ENCODE measurements around the gene PTPRD. TPM values are rescaled to one million over a fixed set of nuclear protein-coding genes. Genes with fewer than 3 reads are reported as not detected.

Gene PTPRD
- total RNA-seq, 2 experiments from 2014 or later = 0.03 TPM; not detected in 1

- Histone ChIP-seq H3K27ac (ENCODE audit: low read depth, low read length, poor library complexity, severe bottlenecking) (no peak overlapping the region), H3K9me2 (ENCODE audit: insufficient read depth, low read length) (no peaks in the 10 kb centered on the region), H3K36me3 (ENCODE audit: insufficient read depth, low read length) (no peaks in the 10 kb centered on the region), H2AFZ (ENCODE audit: low read length) (no peak overlapping the region), H4K20me1 (ENCODE audit: insufficient read depth, low read length) (no peaks in the 10 kb centered on the region), H3K79me2 (ENCODE audit: insufficient read depth, low read depth, low read length) (no peaks in the 10 kb centered on the region), H3K4me3 (ENCODE audit: low read depth, low read length, poor library complexity, severe bottlenecking) (no peak overlapping the region), H3K4me2 (ENCODE audit: low read length) (no peak overlapping the region), H3K9me3 (ENCODE audit: low read length) (no peaks in the 10 kb centered on the region), H3K4me1 (ENCODE audit: insufficient read depth, low read length, poor library complexity, severe bottlenecking) (no peaks in the 10 kb centered on the region)
- POLR2A ChIA-PET = interaction anchor here (0.6 kb wide), 1 partner anchor 547 kb away, joined by 5 read pairs; no protein-coding TSS in a partner anchor
- no TSS peak for BruUV-seq (replicated peaks)
- DNase-seq (ENCODE audit: low spot score) = no peak
- no peak for TF ChIP-seq EZH2phosphoT487 (IDR thresholded peaks at IDR 0.05; ENCODE audit: borderline replicate concordance, low read depth, low read length)
- TF ChIP-seq CTCF (conservative IDR thresholded peaks at IDR 0.05; ENCODE audit: low read length) = no peak
- CTCF ChIA-PET (ENCODE audit: unreplicated experiment) = no interaction called here
- intact Hi-C loops (cut with micrococcal nuclease; ENCODE audit: unreplicated experiment) = no loop called here
Measured at GRCh38 chr9:9521033-9521779, 1091.6 kb downstream of the PTPRD start.

- Histone ChIP-seq H3K9me2 (ENCODE audit: insufficient read depth, low read length) (no peaks in the 10 kb centered on the region), H3K4me1 (ENCODE audit: insufficient read depth, low read length, poor library complexity, severe bottlenecking) (no peaks in the 10 kb centered on the region), H3K4me2 (ENCODE audit: low read length) (no peak overlapping the region), H3K4me3 (ENCODE audit: low read depth, low read length, poor library complexity, severe bottlenecking) (no peak overlapping the region), H4K20me1 (ENCODE audit: insufficient read depth, low read length) (no peaks in the 10 kb centered on the region), H3K36me3 (ENCODE audit: insufficient read depth, low read length) (no peaks in the 10 kb centered on the region), H2AFZ (ENCODE audit: low read length) (no peak overlapping the region), H3K27ac (ENCODE audit: low read depth, low read length, poor library complexity, severe bottlenecking) (no peak overlapping the region), H3K9me3 (ENCODE audit: low read length) (no peaks in the 10 kb centered on the region), H3K79me2 (ENCODE audit: insufficient read depth, low read depth, low read length) (no peaks in the 10 kb centered on the region)
- no peak for DNase-seq (ENCODE audit: low spot score)
- TF ChIP-seq EZH2phosphoT487 (IDR thresholded peaks at IDR 0.05; ENCODE audit: borderline replicate concordance, low read depth, low read length) (no peak), CTCF (conservative IDR thresholded peaks at IDR 0.05; ENCODE audit: low read length) (no peak)
- POLR2A ChIA-PET = no interaction called here
- intact Hi-C loops (cut with micrococcal nuclease; ENCODE audit: unreplicated experiment) = no loop called here
- no TSS peak for BruUV-seq (replicated peaks)
- CTCF ChIA-PET (ENCODE audit: unreplicated experiment) = no interaction called here
Measured at GRCh38 chr9:9504869-9505268, 1107.9 kb downstream of the PTPRD start.

GRCh38 chr9:9499546-9499945 lies 1113.3 kb downstream of the PTPRD start:
- POLR2A ChIA-PET = interaction anchor here (0.7 kb wide), 1 partner anchor 69 kb away, joined by 3 read pairs; no protein-coding TSS in a partner anchor
- Histone ChIP-seq H2AFZ (ENCODE audit: low read length) (no peak overlapping the region), H3K9me3 (ENCODE audit: low read length) (0 out of 2 replicates have a peak, but pooled peaks cover 4% of the 10 kb centered on the region), H3K27ac (ENCODE audit: low read depth, low read length, poor library complexity, severe bottlenecking) (no peak overlapping the region), H3K4me1 (ENCODE audit: insufficient read depth, low read length, poor library complexity, severe bottlenecking) (no peaks in the 10 kb centered on the region), H3K4me2 (ENCODE audit: low read length) (no peak overlapping the region), H4K20me1 (ENCODE audit: insufficient read depth, low read length) (no peaks in the 10 kb centered on the region), H3K36me3 (ENCODE audit: insufficient read depth, low read length) (no peaks in the 10 kb centered on the region), H3K79me2 (ENCODE audit: insufficient read depth, low read depth, low read length) (no peaks in the 10 kb centered on the region), H3K4me3 (ENCODE audit: low read depth, low read length, poor library complexity, severe bottlenecking) (no peak overlapping the region), H3K9me2 (ENCODE audit: insufficient read depth, low read length) (no peaks in the 10 kb centered on the region)
- no peak for DNase-seq (ENCODE audit: low spot score)
- no TSS peak for BruUV-seq (replicated peaks)
- intact Hi-C loops (cut with micrococcal nuclease; ENCODE audit: unreplicated experiment) = no loop called here
- TF ChIP-seq EZH2phosphoT487 (IDR thresholded peaks at IDR 0.05; ENCODE audit: borderline replicate concordance, low read depth, low read length) = no peak
- TF ChIP-seq CTCF (conservative IDR thresholded peaks at IDR 0.05; ENCODE audit: low read length) = peak; percentile 43
- CTCF ChIA-PET (ENCODE audit: unreplicated experiment) = no interaction called here

Measured in OCI-LY7 (cell line).